ENCODE results near the gene ALPP.

Gene ALPP

DNA sequence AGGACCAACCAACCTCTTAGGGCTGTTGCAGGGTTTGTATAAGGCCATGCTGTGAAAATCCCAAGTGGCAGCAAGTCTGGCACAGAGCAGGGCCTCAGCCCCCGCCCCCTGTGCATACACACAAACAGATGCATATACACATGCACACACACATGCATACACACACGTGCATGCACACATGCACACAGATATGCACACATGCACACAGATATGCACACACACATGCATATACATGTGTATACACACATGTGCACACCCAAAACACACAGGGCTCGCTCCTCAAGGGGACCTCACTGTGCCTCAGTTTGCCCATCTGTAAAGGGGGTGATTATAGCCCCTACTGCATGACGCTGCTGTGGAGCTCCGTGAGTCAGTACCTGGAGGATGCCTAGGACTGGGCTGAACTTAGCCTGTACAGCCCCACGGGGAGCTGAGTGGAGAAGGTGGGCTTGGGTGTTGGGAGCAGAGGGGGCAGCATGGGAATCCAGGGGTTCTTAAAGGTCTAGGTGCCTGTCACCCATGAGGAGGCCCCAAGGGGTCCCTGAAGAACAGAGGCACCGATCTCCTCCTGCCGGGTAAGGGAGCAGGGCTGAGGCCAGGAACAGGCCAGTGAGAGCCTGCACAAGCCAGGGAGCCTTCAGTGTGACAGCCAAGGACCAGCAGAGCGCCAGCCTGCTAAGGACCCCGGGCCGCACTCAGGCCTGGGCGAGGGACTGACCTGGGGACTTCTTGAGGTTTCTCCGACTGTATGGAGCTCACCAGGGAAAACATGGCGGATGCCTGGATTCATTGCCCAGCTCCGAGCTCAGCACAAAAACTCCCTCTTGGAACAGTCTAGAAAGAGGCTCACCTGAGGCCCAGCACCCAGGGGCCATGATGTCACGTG is 53.4 kb downstream of the ALPP start:
- no peak for DNase-seq

Data from NCI-H1092 treated with DMSO at 0.1 percent for 48 hours (cell line).